ENCODE results near the gene FCER1G.

DNA sequence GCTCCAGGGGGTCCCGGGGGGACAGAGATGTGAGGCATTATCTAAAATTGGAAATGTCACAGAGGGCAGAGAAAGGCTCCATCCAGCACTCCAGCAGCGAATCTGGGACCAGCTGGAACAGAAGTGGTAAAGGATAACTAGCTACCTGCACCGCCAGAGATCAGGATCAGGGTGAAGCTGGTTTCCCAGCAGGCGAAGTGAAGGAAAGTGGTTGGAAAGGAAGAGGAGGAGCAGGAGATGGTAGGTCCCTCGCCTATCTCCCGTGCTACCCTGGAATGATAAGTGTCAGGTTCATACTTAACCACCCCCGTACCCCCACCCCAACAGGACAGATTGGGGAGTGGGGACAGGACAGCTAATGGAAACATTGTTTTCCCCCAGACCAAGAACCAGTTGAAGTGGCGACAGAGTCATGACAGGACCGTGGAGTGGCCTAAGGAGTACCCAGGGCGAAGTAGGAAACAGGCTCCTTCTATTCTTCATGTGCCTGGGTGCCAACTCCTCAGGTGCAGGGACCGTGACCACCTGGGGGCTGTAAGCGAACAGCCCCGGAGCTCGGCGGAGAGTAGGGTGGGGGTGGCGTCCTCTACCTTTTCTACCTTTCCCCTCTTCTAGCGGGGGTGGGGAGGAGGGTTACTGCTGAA lies 38.5 kb upstream of the FCER1G start:
- TF ChIP-seq, protein P1, sequence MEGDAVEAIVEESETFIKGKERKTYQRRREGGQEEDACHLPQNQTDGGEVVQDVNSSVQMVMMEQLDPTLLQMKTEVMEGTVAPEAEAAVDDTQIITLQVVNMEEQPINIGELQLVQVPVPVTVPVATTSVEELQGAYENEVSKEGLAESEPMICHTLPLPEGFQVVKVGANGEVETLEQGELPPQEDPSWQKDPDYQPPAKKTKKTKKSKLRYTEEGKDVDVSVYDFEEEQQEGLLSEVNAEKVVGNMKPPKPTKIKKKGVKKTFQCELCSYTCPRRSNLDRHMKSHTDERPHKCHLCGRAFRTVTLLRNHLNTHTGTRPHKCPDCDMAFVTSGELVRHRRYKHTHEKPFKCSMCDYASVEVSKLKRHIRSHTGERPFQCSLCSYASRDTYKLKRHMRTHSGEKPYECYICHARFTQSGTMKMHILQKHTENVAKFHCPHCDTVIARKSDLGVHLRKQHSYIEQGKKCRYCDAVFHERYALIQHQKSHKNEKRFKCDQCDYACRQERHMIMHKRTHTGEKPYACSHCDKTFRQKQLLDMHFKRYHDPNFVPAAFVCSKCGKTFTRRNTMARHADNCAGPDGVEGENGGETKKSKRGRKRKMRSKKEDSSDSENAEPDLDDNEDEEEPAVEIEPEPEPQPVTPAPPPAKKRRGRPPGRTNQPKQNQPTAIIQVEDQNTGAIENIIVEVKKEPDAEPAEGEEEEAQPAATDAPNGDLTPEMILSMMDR (IDR thresholded peaks at IDR 0.05; ENCODE audit: low read length), result no peak
- TF ChIP-seq EZH2 (IDR thresholded peaks at IDR 0.05; ENCODE audit: borderline replicate concordance, low read length), result no peak
